ENCODE measurements around the gene TFPT. TPM values are rescaled to one million over a fixed set of nuclear protein-coding genes. Genes with fewer than 3 reads are reported as not detected.

TFPT gene
- total and polyA plus RNA-seq, 10 of the 15 experiments (the other 5 are each of a cell fraction or from before 2014, with no cell fraction given) = 1.7 to 40.2 (median 25.6) TPM

- Histone ChIP-seq H3K27me3 (replicated peaks in 1 of 2; ENCODE audit: control insufficient read depth in 2 of 2, insufficient read depth in 2 of 2, low read length in 1 of 2) (no peaks in the 10 kb centered on the region), H3K4me2 (ENCODE audit: control insufficient read depth, insufficient read depth) (no peak overlapping the region), H3K9me3 (replicated peaks; ENCODE audit: control insufficient read depth, insufficient read depth, low read length) (no peaks in the 10 kb centered on the region; the same call in 2 of the 3 replicates), H3K4me3 (no peak overlapping the region), H4K20me1 (ENCODE audit: control insufficient read depth, insufficient read depth) (no peaks in the 10 kb centered on the region), H2AFZ (ENCODE audit: control insufficient read depth, low read depth, low read length) (no peak overlapping the region), H3K4me1 (ENCODE audit: control insufficient read depth, insufficient read depth, low read length) (peaks cover 4% of the 10 kb centered on the region; the same call in 1 of the 2 replicates), H3K36me3 (ENCODE audit: control insufficient read depth in 2 of 2, insufficient read depth in 2 of 2, low read length in 1 of 2) (no peaks in the 10 kb centered on the region), H3K9ac (ENCODE audit: control insufficient read depth, insufficient read depth, low read length) (no peak overlapping the region), H3K79me2 (ENCODE audit: control insufficient read depth, insufficient read depth, low read length) (no peaks in the 10 kb centered on the region; the same call in 1 of the 2 replicates), H3K27ac (ENCODE audit: control insufficient read depth, insufficient read depth) (no peak overlapping the region)
- WGBS (ENCODE audit: insufficient coverage, insufficient replicate concordance, low lambda C conversion rate, missing lambda C conversion rate) = 87% methylated on average over 25 of the region's 25 CpGs
- ChIA-PET POLR2A (no interaction called here), RAD21 (ENCODE audit: unreplicated experiment) (no interaction called here), CTCF (interaction anchor here (1.2 kb wide), 1 partner anchor 224 kb away, joined by 6 read pairs; no protein-coding TSS in a partner anchor), SMC1A (ENCODE audit: uncharacterized antibody, unreplicated experiment) (no interaction called here)
- ATAC-seq = no peak
- intact Hi-C loops (cut with micrococcal nuclease; ENCODE audit: unreplicated experiment) (no loop called here), in situ Hi-C loops (cut with MboI) (no loop called here)
- FAIRE-seq = no peak
- no peak for DNase-seq (ENCODE audit: low read depth, low spot score)
- BruUV-seq (replicated peaks) = no TSS peak
- TF ChIP-seq IRF3 (IDR thresholded peaks at IDR 0.05) (no peak), MAX (IDR thresholded peaks at IDR 0.05; ENCODE audit: low read depth, low read length) (no peak)
These were observed 49.8 kb upstream of the TFPT start for GRCh38 chr19:54165222-54165621.

GRCh38 chr19:54164369-54165068 is 49.1 kb upstream of the TFPT start:
- FAIRE-seq = no peak
- TF ChIP-seq MLLT1 (IDR thresholded peaks at IDR 0.05) = no peak
- TF ChIP-seq HDGF (IDR thresholded peaks at IDR 0.05) = no peak
- TF ChIP-seq ATF2 (IDR thresholded peaks at IDR 0.05; ENCODE audit: low read length) = no peak
- TF ChIP-seq SPI1 (IDR thresholded peaks at IDR 0.05; ENCODE audit: borderline replicate concordance, insufficient read depth, low read depth, low read length) = no peak
- no peak for TF ChIP-seq IRF3 (IDR thresholded peaks at IDR 0.05)
- no peak for TF ChIP-seq ZSCAN29 (IDR thresholded peaks at IDR 0.05)
- no peak for TF ChIP-seq SRF (IDR thresholded peaks at IDR 0.05; ENCODE audit: low read depth in 2 of 2, low read length in 2 of 2)
- no peak for TF ChIP-seq TBL1XR1 (IDR thresholded peaks at IDR 0.05; ENCODE audit: low read depth, low read length)
- TF ChIP-seq SREBF1 (IDR thresholded peaks at IDR 0.05; ENCODE audit: low read length) = no peak

More at GRCh38 chr19:54164369-54165068, 49.1 kb upstream of the TFPT start:
- peaks cover 4% of the 10 kb centered on the region; the same call in 1 of the 2 replicates for H3K4me1 ChIP-seq (ENCODE audit: control insufficient read depth, insufficient read depth, low read length)
- no peaks in the 10 kb centered on the region for H3K36me3 ChIP-seq (ENCODE audit: control insufficient read depth in 2 of 2, insufficient read depth in 2 of 2, low read length in 1 of 2)
- no peak for DNase-seq (ENCODE audit: low read depth, low spot score)
- intact Hi-C loops (cut with micrococcal nuclease; ENCODE audit: unreplicated experiment) (no loop called here), in situ Hi-C loops (cut with MboI) (no loop called here)
- H3K9me3 ChIP-seq (replicated peaks; ENCODE audit: control insufficient read depth, insufficient read depth, low read length) = no peaks in the 10 kb centered on the region; the same call in 2 of the 3 replicates
- 19% methylated on average over 37 of the region's 37 CpGs for WGBS (ENCODE audit: insufficient coverage, insufficient replicate concordance, low lambda C conversion rate, missing lambda C conversion rate)
- ATAC-seq = no peak
- H3K27me3 ChIP-seq (replicated peaks in 1 of 2; ENCODE audit: control insufficient read depth in 2 of 2, insufficient read depth in 2 of 2, low read length in 1 of 2) = no peaks in the 10 kb centered on the region
- POLR2A ChIA-PET = no interaction called here
- RAD21 ChIA-PET (ENCODE audit: unreplicated experiment) = no interaction called here
- no peak overlapping the region for H3K4me3 ChIP-seq
- H3K9ac ChIP-seq (ENCODE audit: control insufficient read depth, insufficient read depth, low read length) = no peak overlapping the region
- H3K79me2 ChIP-seq (ENCODE audit: control insufficient read depth, insufficient read depth, low read length) = no peaks in the 10 kb centered on the region; the same call in 1 of the 2 replicates
- no peaks in the 10 kb centered on the region for H4K20me1 ChIP-seq (ENCODE audit: control insufficient read depth, insufficient read depth)
- CTCF ChIA-PET = interaction anchor here (1.2 kb wide), 1 partner anchor 224 kb away, joined by 6 read pairs; no protein-coding TSS in a partner anchor
- H2AFZ ChIP-seq (ENCODE audit: control insufficient read depth, low read depth, low read length) = no peak overlapping the region
- no TSS peak for BruUV-seq (replicated peaks)
- SMC1A ChIA-PET (ENCODE audit: uncharacterized antibody, unreplicated experiment) = no interaction called here
- no peak overlapping the region for H3K27ac ChIP-seq (ENCODE audit: control insufficient read depth, insufficient read depth)
- H3K4me2 ChIP-seq (ENCODE audit: control insufficient read depth, insufficient read depth) = no peak overlapping the region

Data from GM12878 (cell line).